NCI-H345 treated with DMSO at 0.1 percent for 48 hours (cell line): ENCODE measurements around the gene DOK7.
A peak's percentile ranks its signal among the peaks of the same experiment; 100 is the strongest.

Experiments used
- DNase-seq: peaks from one replicate; lab custom pipeline; 2025; ENCODE audit not compliant: unreplicated experiment; lab: John Stamatoyannopoulos, UW

DOK7 gene

GRCh38 chr4:3473181-3473950 lies 10.3 kb downstream of the DOK7 start:
- DNase-seq: no peak

- DNase-seq: no peak
These were observed 11.1 kb downstream of the DOK7 start for GRCh38 chr4:3473996-3474765.

GRCh38 chr4:3475041-3475712 lies 12.1 kb downstream of the DOK7 start:
- DNase-seq: no peak

GRCh38 chr4:3475713-3476260 lies 12.7 kb downstream of the DOK7 start:
- DNase-seq: no peak

- no peak for DNase-seq
These were observed 13.2 kb downstream of the DOK7 start for GRCh38 chr4:3476341-3476747.

GRCh38 chr4:3476936-3477749 lies 14.0 kb downstream of the DOK7 start:
- DNase-seq: no peak

- DNase-seq: no peak
These were observed 14.8 kb downstream of the DOK7 start for GRCh38 chr4:3477750-3478430.

- DNase-seq: no peak
These were observed 15.6 kb downstream of the DOK7 start for GRCh38 chr4:3478446-3479357.

- no peak for DNase-seq
These were observed 16.4 kb downstream of the DOK7 start for GRCh38 chr4:3479358-3480101.

GRCh38 chr4:3480528-3481112 lies 17.5 kb downstream of the DOK7 start:
- DNase-seq: peak; percentile 38

- peak; percentile 27 for DNase-seq
These were observed 18.0 kb downstream of the DOK7 start for GRCh38 chr4:3481113-3481531.

- DNase-seq: no peak
These were observed 18.8 kb downstream of the DOK7 start for GRCh38 chr4:3481783-3482393.

GRCh38 chr4:3482707-3483106 lies 19.6 kb downstream of the DOK7 start:
- no peak for DNase-seq

GRCh38 chr4:3483471-3483921 lies 20.4 kb downstream of the DOK7 start:
- no peak for DNase-seq

GRCh38 chr4:3484057-3484973 lies 21.2 kb downstream of the DOK7 start:
- DNase-seq: peak; percentile 14

GRCh38 chr4:3485011-3485791 lies 22.1 kb downstream of the DOK7 start:
- DNase-seq: no peak
